ENCODE measurements around the gene ZER1. TPM values are rescaled to one million over a fixed set of nuclear protein-coding genes. Genes with fewer than 3 reads are reported as not detected.

The ZER1 gene
- total and polyA plus RNA-seq, 12 donors, result 24.3 to 71.1 (median 58.9) TPM

- intact Hi-C loops (cut with DNase I), result no loop called here
- DNase-seq, result no peak
Measured at GRCh38 chr9:128732576-128732975, 39.2 kb downstream of the ZER1 start.

DNA sequence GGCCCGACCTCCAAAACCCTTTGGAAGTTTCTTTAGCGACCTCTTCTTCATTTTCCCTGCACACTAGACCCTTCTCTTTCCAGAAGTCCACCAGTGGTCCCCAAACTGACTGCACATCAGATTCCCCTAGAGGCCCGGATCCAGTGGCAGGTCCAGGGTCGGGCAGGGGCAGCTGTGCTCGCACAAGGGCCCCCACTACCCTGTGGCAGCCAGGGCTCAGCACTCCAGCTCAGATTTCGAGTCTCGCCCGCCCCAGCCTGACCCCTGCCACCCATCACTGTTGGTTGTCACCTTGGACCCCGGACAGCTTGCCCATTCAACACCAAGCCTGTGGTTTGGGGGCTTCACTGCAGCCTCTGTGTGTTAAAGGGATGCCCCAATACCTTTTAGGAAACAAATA is 40.0 kb downstream of the ZER1 start:
- WGBS, 2 donors, result 84 to 87% methylated on average over 9 of the region's 9 CpGs
- Histone ChIP-seq H3K9me3 (no peaks in the 10 kb centered on the region), H3K4me1 (peaks cover 0 to 9% (median 0%) of the 10 kb centered on the region in 9 donors), H3K27ac (no peak overlapping the region), H3K36me3 (peaks cover 0 to 65% (median 12%) of the 10 kb centered on the region in 9 donors), H3K4me3 (no peak overlapping the region), H3K27me3 (no peaks in the 10 kb centered on the region)
- DNase-seq, result no peak
- TF ChIP-seq CTCF (IDR thresholded peaks at IDR 0.05), result no peak
- ATAC-seq, result no peak
- intact Hi-C loops (cut with DNase I), result no loop called here

More at GRCh38 chr9:128732576-128732975, 39.2 kb downstream of the ZER1 start:
- H3K4me3 ChIP-seq, result no peak overlapping the region
- no peaks in the 10 kb centered on the region for H3K9me3 ChIP-seq
- H3K27ac ChIP-seq, result no peak overlapping the region
- no peak for ATAC-seq
- no peak for TF ChIP-seq CTCF (IDR thresholded peaks at IDR 0.05)
- H3K27me3 ChIP-seq, result no peaks in the 10 kb centered on the region
- peaks cover 0 to 74% (median 12%) of the 10 kb centered on the region in 9 donors for H3K36me3 ChIP-seq
- 84 to 87% methylated on average over 13 of the region's 13 CpGs for WGBS, 2 donors
- peaks cover 0 to 9% (median 0%) of the 10 kb centered on the region in 9 donors for H3K4me1 ChIP-seq

- Histone ChIP-seq H3K27me3 (no peaks in the 10 kb centered on the region), H3K9me3 (no peaks in the 10 kb centered on the region), H3K4me3 (no peak overlapping the region), H3K27ac (no peak overlapping the region), H3K36me3 (peaks cover 0 to 60% (median 12%) of the 10 kb centered on the region in 9 donors), H3K4me1 (peaks cover 0 to 9% (median 0%) of the 10 kb centered on the region in 9 donors)
- intact Hi-C loops (cut with DNase I), result no loop called here
- DNase-seq (no peak), ATAC-seq (no peak)
- no peak for TF ChIP-seq CTCF (IDR thresholded peaks at IDR 0.05)
- 84 to 86% methylated on average over 13 of the region's 13 CpGs for WGBS, 2 donors
Measured at GRCh38 chr9:128731093-128731492, 40.6 kb downstream of the ZER1 start.

GRCh38 chr9:128729766-128730517 is 41.8 kb downstream of the ZER1 start:
- Histone ChIP-seq H3K4me3 (no peak overlapping the region), H3K9me3 (no peaks in the 10 kb centered on the region), H3K4me1 (peaks cover 0 to 8% (median under 1%) of the 10 kb centered on the region in 9 donors), H3K27ac (no peak overlapping the region), H3K27me3 (no peaks in the 10 kb centered on the region), H3K36me3 (peaks cover 0 to 50% (median 10%) of the 10 kb centered on the region in 9 donors)
- intact Hi-C loops (cut with DNase I), result loop anchor here in 1 of 10 donors (5.0 kb wide), 1 partner anchor 42 kb away; the partner anchor contains the start of gene ZER1
- 88 to 92% methylated on average over 27 of the region's 27 CpGs for WGBS, 2 donors
- no peak for DNase-seq
- TF ChIP-seq CTCF (IDR thresholded peaks at IDR 0.05), result no peak
- ATAC-seq, result peak in 1 of 8 donors; percentile 14
